IMR-90 (cell line): ENCODE data around the gene DHFR. TPM values are rescaled to one million over a fixed set of nuclear protein-coding genes. Genes with fewer than 3 reads are reported as not detected.

Experiments used
- ATAC-seq: fragments of 200-7000 bp; cut with Tn5 transposase; 2 replicates; pipeline ENCODE4 v1.9.1; 2020; ENCODE audit warnings: low read depth, mild to moderate bottlenecking, moderate library complexity
- BruUV-seq: library from RNA; stranded (reverse); fragments of 400-500 nt; replicated peaks from 2 replicates; lab custom pipeline; 2021; lab: Mats Ljungman, UMichigan
- CTCF ChIA-PET: fragments of 300-600 bp; formaldehyde crosslinking; extraction: SDS; loops from one replicate; lab custom pipeline; 2021; ENCODE audit warnings: antibody characterized with exemption; lab: Yijun Ruan, JAX
- POLR2A ChIA-PET: fragments of 300-600 bp; sonication (Branson Sonifier 250); formaldehyde crosslinking; loops from one replicate; lab custom pipeline; 2022; ENCODE audit warnings: antibody characterized with exemption; ENCODE audit not compliant: unreplicated experiment; lab: Charles Lee
- DNase-seq: peaks from one replicate; pipeline ENCODE4 v3.0.0; 2013
- H2AFZ ChIP-seq: replicated peaks from 2 replicates; pipeline ENCODE3; 2013; ENCODE audit warnings: low read length, mild to moderate bottlenecking; ENCODE audit not compliant: poor library complexity
- H2AK5ac ChIP-seq: 2 replicates; pipeline ENCODE4 v1.6.1; 2013; ENCODE audit warnings: low read depth, low read length, inconsistent platforms
- H2AK9ac ChIP-seq: replicated peaks from 2 replicates; pipeline ENCODE3; 2013; ENCODE audit warnings: mild to moderate bottlenecking, low read depth, low read length, moderate library complexity; ENCODE audit not compliant: poor library complexity
- H2BK120ac ChIP-seq: 2 replicates; pipeline ENCODE4 v1.6.1; 2013; ENCODE audit warnings: low read depth, low read length, inconsistent platforms
- H2BK15ac ChIP-seq: 3 replicates; pipeline ENCODE4 v1.6.1; 2013; ENCODE audit warnings: low read depth, low read length, inconsistent platforms
- H2BK20ac ChIP-seq: 2 replicates; pipeline ENCODE4 v1.6.1; 2013; ENCODE audit warnings: low read depth, mild to moderate bottlenecking, inconsistent platforms, low read length, moderate library complexity
- H2BK5ac ChIP-seq: 2 replicates; pipeline ENCODE4 v1.6.1; 2013; ENCODE audit warnings: mild to moderate bottlenecking, low read depth, low read length, inconsistent platforms; ENCODE audit not compliant: poor library complexity, severe bottlenecking
- H3K14ac ChIP-seq: replicated peaks from 2 replicates; pipeline ENCODE4 v1.6.1; 2013; ENCODE audit warnings: low read depth, low read length, inconsistent platforms
- H3K18ac ChIP-seq: 2 replicates; pipeline ENCODE4 v1.6.1; 2013; ENCODE audit warnings: low read depth, low read length, control low read depth
- H3K23ac ChIP-seq: 2 replicates; pipeline ENCODE4 v1.6.1; 2013; ENCODE audit warnings: low read depth, low read length, inconsistent platforms
- H3K27ac ChIP-seq: 2 replicates; pipeline ENCODE4 v1.5.1; 2013; ENCODE audit warnings: mild to moderate bottlenecking, control low read depth, low read length; ENCODE audit not compliant: insufficient read depth
- H3K27me3 ChIP-seq: 2 replicates; pipeline ENCODE4 v1.6.1; 2013; ENCODE audit warnings: low read length; ENCODE audit not compliant: control insufficient read depth, insufficient read depth
- H3K36me3 ChIP-seq: 2 replicates; pipeline ENCODE4 v1.6.1; 2013; ENCODE audit warnings: low read length, mixed read lengths; ENCODE audit not compliant: control insufficient read depth, insufficient read depth
- H3K4ac ChIP-seq: 2 replicates; pipeline ENCODE4 v1.6.1; 2013; ENCODE audit warnings: low read depth, low read length, inconsistent platforms
- H3K4me1 ChIP-seq: 2 replicates; pipeline ENCODE4 v1.6.1; 2013; ENCODE audit warnings: low read length, mixed read lengths; ENCODE audit not compliant: control insufficient read depth, insufficient read depth
- H3K4me2 ChIP-seq: 2 replicates; pipeline ENCODE4 v1.6.1; 2013; ENCODE audit warnings: low read depth, mild to moderate bottlenecking, control low read depth, low read length, moderate library complexity
- H3K4me3 ChIP-seq: 2 replicates; pipeline ENCODE4 v1.5.1; 2013; ENCODE audit warnings: low read depth, mild to moderate bottlenecking, control low read depth, low read length, moderate library complexity; ENCODE audit not compliant: insufficient read depth
- H3K56ac ChIP-seq: 2 replicates; pipeline ENCODE4 v1.6.1; 2013; ENCODE audit warnings: low read length, inconsistent platforms; ENCODE audit not compliant: insufficient read depth; ENCODE audit errors: extremely low read depth
- H3K79me1 ChIP-seq, 2 experiments: 2 replicates each; pipeline ENCODE4 v1.6.1; 2013; ENCODE audit warnings: low read length in 2 of 2, inconsistent platforms in 1 of 2, low read depth in 1 of 2
- H3K9ac ChIP-seq: 2 replicates; pipeline ENCODE4 v1.6.1; 2013; ENCODE audit warnings: low read depth, low read length, control low read depth
- H3K9me1 ChIP-seq: 2 replicates; pipeline ENCODE4 v1.6.1; 2013; ENCODE audit warnings: low read length, inconsistent platforms; ENCODE audit not compliant: insufficient read depth
- H3K9me3 ChIP-seq: 2 replicates; pipeline ENCODE4 v1.6.1; 2013; ENCODE audit warnings: low read length; ENCODE audit not compliant: control insufficient read depth, insufficient read depth
- H4K20me1 ChIP-seq: 2 replicates; pipeline ENCODE4 v1.6.1; 2013; ENCODE audit warnings: low read length, inconsistent platforms; ENCODE audit not compliant: insufficient read depth
- H4K5ac ChIP-seq: 2 replicates; pipeline ENCODE4 v1.6.1; 2013; ENCODE audit warnings: mild to moderate bottlenecking, low read depth, low read length, control low read depth
- H4K8ac ChIP-seq, 2 experiments: 2 replicates each; pipeline ENCODE4 v1.6.1; 2013; ENCODE audit warnings: low read depth in 2 of 2, low read length in 2 of 2, control low read depth in 1 of 2, inconsistent platforms in 1 of 2
- H4K91ac ChIP-seq: 2 replicates; pipeline ENCODE4 v1.6.1; 2013; ENCODE audit warnings: low read depth, low read length, inconsistent platforms; ENCODE audit not compliant: insufficient read depth
- BHLHE40 ChIP-seq: fragments of 150-350 bp; IDR thresholded peaks from 2 replicates; pipeline ENCODE4 v1.6.1; 2016; ENCODE audit warnings: mild to moderate bottlenecking, low read depth, low read length
- CEBPB ChIP-seq: IDR thresholded peaks from 2 replicates; pipeline ENCODE4 v1.6.1; 2012; ENCODE audit warnings: low read depth, low read length, improper control_type of control experiment
- CHD1 ChIP-seq: IDR thresholded peaks from 2 replicates; pipeline ENCODE4 v1.6.1; 2012; ENCODE audit warnings: low read depth, low read length, improper control_type of control experiment
- MAFK ChIP-seq: IDR thresholded peaks from 2 replicates; pipeline ENCODE4 v1.6.1; 2012; ENCODE audit warnings: low read depth, low read length, improper control_type of control experiment
- MAZ ChIP-seq: IDR thresholded peaks from 2 replicates; pipeline ENCODE4 v1.6.1; 2012; ENCODE audit warnings: low read depth, mild to moderate bottlenecking, low read length, improper control_type of control experiment, moderate library complexity, borderline replicate concordance
- MXI1 ChIP-seq: IDR thresholded peaks from 2 replicates; pipeline ENCODE4 v1.6.1; 2012; ENCODE audit warnings: low read depth, mild to moderate bottlenecking, low read length, moderate library complexity, borderline replicate concordance
- NFE2L2 ChIP-seq: fragments of 150-350 bp; IDR thresholded peaks from 2 replicates; pipeline ENCODE4 v1.6.1; 2016; ENCODE audit warnings: low read depth, mild to moderate bottlenecking, low read length
- POLR2A ChIP-seq: IDR thresholded peaks from 2 replicates; pipeline ENCODE4 v1.6.1; 2012; ENCODE audit warnings: mild to moderate bottlenecking, low read depth, low read length
- RAD21 ChIP-seq: IDR thresholded peaks from 2 replicates; pipeline ENCODE4 v1.6.1; 2012; ENCODE audit warnings: low read length, improper control_type of control experiment
- RCOR1 ChIP-seq: IDR thresholded peaks from 2 replicates; pipeline ENCODE4 v1.6.1; 2012; ENCODE audit warnings: mild to moderate bottlenecking, low read length, improper control_type of control experiment; ENCODE audit not compliant: insufficient replicate concordance
- RFX5 ChIP-seq: IDR thresholded peaks from 2 replicates; pipeline ENCODE4 v1.8.0; 2012; ENCODE audit warnings: low read depth, mild to moderate bottlenecking, low read length, moderate library complexity
- SMC3 ChIP-seq: fragments of 150-350 bp; IDR thresholded peaks from 2 replicates; pipeline ENCODE4 v1.6.1; 2016; ENCODE audit warnings: low read depth, mild to moderate bottlenecking, antibody characterized with exemption, low read length, moderate library complexity
- USF2 ChIP-seq: fragments of 150-350 bp; IDR thresholded peaks from 2 replicates; pipeline ENCODE4 v1.6.1; 2017; ENCODE audit warnings: mild to moderate bottlenecking, antibody characterized with exemption, low read length, low read depth
- WGBS, 2 experiments: methylation state at CpG; one replicate each; pipeline versions ENCODE4 v1.1.5 to v1.1.7; 2013; ENCODE audit warnings: missing lambda C conversion rate in 2 of 2; ENCODE audit not compliant: insufficient read length in 1 of 2; ENCODE audit errors: extremely low coverage in 2 of 2; 5-methylcytosine and 5-hydroxymethylcytosine counted together
- dilution Hi-C: fragments of 300-500 bp; cut with HindIII; formaldehyde crosslinking; loops from one replicate; pipeline ENCODE4 v1.14.3; 2018; ENCODE audit warnings: low sequenced_read_pairs; ENCODE audit not compliant: unreplicated experiment
- in situ Hi-C: fragments of 300-500 bp; cut with MboI; formaldehyde crosslinking; loops from 3 replicates; pipeline ENCODE4 v1.14.3; 2019; ENCODE audit warnings: low sequenced_read_pairs, inconsistent platforms, mixed read lengths
- intact Hi-C: fragments of 100-400 bp; cut with micrococcal nuclease; formaldehyde crosslinking; loops from 2 replicates; pipeline ENCODE4 v1.10.0; 2022
- polyA plus RNA-seq, 3 experiments: library from polyadenylated mRNA; depleted of rRNA; stranded (reverse); fragments of >200 nt; gene quantifications; 2 replicates each; pipeline ENCODE4 v1.2.3, GENCODE V29; 2012; ENCODE audit warnings: low replicate concordance in 1 of 3
- total RNA-seq: library from RNA; depleted of rRNA; stranded (reverse); fragments of >200 nt; gene quantifications from 2 replicates; pipeline ENCODE4 v1.2.3, GENCODE V29; 2012

Gene DHFR
- total and polyA plus RNA-seq, 2 of the 4 experiments (the other 2 are of a cell fraction) = 20.6 to 29.4 TPM

- H3K56ac ChIP-seq = no peak overlapping the region
These were observed 45.1 kb downstream of the DHFR start for GRCh38 chr5:80609692-80610091.

More at GRCh38 chr5:80609692-80610091, 45.1 kb downstream of the DHFR start:
- H2BK5ac ChIP-seq = no peak overlapping the region
- H3K79me1 ChIP-seq = no peaks in the 10 kb centered on the region
- WGBS, 2 experiments = no CpG with 5 or more reads among the region's 1 CpG
- dilution Hi-C loops = no loop called here
- no peak overlapping the region for H3K4me2 ChIP-seq
- H3K4me3 ChIP-seq = no peak overlapping the region
- H2BK120ac ChIP-seq = no peak overlapping the region
- no peak for DNase-seq
- CTCF ChIA-PET = no interaction called here
- H4K5ac ChIP-seq = no peak overlapping the region
- no peak overlapping the region for H3K18ac ChIP-seq
- H3K9me3 ChIP-seq = no peaks in the 10 kb centered on the region
- intact Hi-C loops = no loop called here
- no peak overlapping the region for H4K8ac ChIP-seq
- ATAC-seq = no peak
- POLR2A ChIA-PET = no interaction called here
- no peak for TF ChIP-seq CEBPB
- no peak for TF ChIP-seq MXI1
- TF ChIP-seq MAZ = no peak
- TF ChIP-seq RCOR1 = no peak
- TF ChIP-seq NFE2L2 = no peak
- TF ChIP-seq RFX5 = no peak
- TF ChIP-seq MAFK = no peak
- TF ChIP-seq SMC3 = no peak
- TF ChIP-seq RAD21 = no peak
- TF ChIP-seq USF2 = no peak
- TF ChIP-seq BHLHE40 = no peak
- no peak for TF ChIP-seq POLR2A
- no peak for TF ChIP-seq CHD1
- H2BK15ac ChIP-seq = no peak overlapping the region
- BruUV-seq = no TSS peak
- H3K27ac ChIP-seq = no peak overlapping the region
- no peak overlapping the region for H2AK9ac ChIP-seq
- H3K4ac ChIP-seq = no peak overlapping the region
- H3K23ac ChIP-seq = no peak overlapping the region
- no peaks in the 10 kb centered on the region for H3K4me1 ChIP-seq
- no peaks in the 10 kb centered on the region for H3K9me1 ChIP-seq
- no peak overlapping the region for H3K14ac ChIP-seq
- no peak overlapping the region for H2AK5ac ChIP-seq
- in situ Hi-C loops = no loop called here
- H3K36me3 ChIP-seq = no peaks in the 10 kb centered on the region
- H3K27me3 ChIP-seq = no peaks in the 10 kb centered on the region
- no peaks in the 10 kb centered on the region for H4K20me1 ChIP-seq
- H2BK20ac ChIP-seq = no peak overlapping the region
- H2AFZ ChIP-seq = no peak overlapping the region
- no peak overlapping the region for H3K9ac ChIP-seq
- no peak overlapping the region for H4K91ac ChIP-seq
